ENCODE results near the gene ZFYVE19. TPM values are rescaled to one million over a fixed set of nuclear protein-coding genes. Genes with fewer than 3 reads are reported as not detected.

ZFYVE19 gene
- total and polyA plus RNA-seq, 3 donors from 2014 or later, result 22.4 to 38.2 (median 26.3) TPM

GRCh38 chr15:40775740-40776536 is 31.0 kb upstream of the ZFYVE19 start:
- TF ChIP-seq POLR2A (IDR thresholded peaks at IDR 0.05), result no peak
- TF ChIP-seq, protein P1, sequence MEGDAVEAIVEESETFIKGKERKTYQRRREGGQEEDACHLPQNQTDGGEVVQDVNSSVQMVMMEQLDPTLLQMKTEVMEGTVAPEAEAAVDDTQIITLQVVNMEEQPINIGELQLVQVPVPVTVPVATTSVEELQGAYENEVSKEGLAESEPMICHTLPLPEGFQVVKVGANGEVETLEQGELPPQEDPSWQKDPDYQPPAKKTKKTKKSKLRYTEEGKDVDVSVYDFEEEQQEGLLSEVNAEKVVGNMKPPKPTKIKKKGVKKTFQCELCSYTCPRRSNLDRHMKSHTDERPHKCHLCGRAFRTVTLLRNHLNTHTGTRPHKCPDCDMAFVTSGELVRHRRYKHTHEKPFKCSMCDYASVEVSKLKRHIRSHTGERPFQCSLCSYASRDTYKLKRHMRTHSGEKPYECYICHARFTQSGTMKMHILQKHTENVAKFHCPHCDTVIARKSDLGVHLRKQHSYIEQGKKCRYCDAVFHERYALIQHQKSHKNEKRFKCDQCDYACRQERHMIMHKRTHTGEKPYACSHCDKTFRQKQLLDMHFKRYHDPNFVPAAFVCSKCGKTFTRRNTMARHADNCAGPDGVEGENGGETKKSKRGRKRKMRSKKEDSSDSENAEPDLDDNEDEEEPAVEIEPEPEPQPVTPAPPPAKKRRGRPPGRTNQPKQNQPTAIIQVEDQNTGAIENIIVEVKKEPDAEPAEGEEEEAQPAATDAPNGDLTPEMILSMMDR (IDR thresholded peaks at IDR 0.05), result no peak
- H3K9me3 ChIP-seq, result no peaks in the 10 kb centered on the region
- H3K27me3 ChIP-seq, result no peaks in the 10 kb centered on the region
- H3K36me3 ChIP-seq (ENCODE audit: low read depth, missing control alignments), result no peaks in the 10 kb centered on the region
- intact Hi-C loops (cut with DNase I; ENCODE audit: low total_unique reads), result no loop called here
- no peak overlapping the region for H3K27ac ChIP-seq
- no peak for DNase-seq
- WGBS, 2 donors, result 92 to 94% methylated on average over 13 to 14 of the region's 14 CpGs
- no peak overlapping the region for H3K4me3 ChIP-seq
- no peaks in the 10 kb centered on the region for H3K4me1 ChIP-seq

GRCh38 chr15:40776537-40777141 is 30.2 kb upstream of the ZFYVE19 start:
- Histone ChIP-seq H3K4me1 (no peaks in the 10 kb centered on the region), H3K27me3 (no peaks in the 10 kb centered on the region), H3K4me3 (no peak overlapping the region), H3K27ac (no peak overlapping the region), H3K36me3 (ENCODE audit: low read depth, missing control alignments) (no peaks in the 10 kb centered on the region), H3K9me3 (no peaks in the 10 kb centered on the region)
- 80 to 85% methylated on average over 9 to 11 of the region's 11 CpGs for WGBS, 2 donors
- intact Hi-C loops (cut with DNase I; ENCODE audit: low total_unique reads), result no loop called here
- no peak for DNase-seq
- TF ChIP-seq, protein P1 (IDR thresholded peaks at IDR 0.05), result no peak
- no peak for TF ChIP-seq POLR2A (IDR thresholded peaks at IDR 0.05)

DNA sequence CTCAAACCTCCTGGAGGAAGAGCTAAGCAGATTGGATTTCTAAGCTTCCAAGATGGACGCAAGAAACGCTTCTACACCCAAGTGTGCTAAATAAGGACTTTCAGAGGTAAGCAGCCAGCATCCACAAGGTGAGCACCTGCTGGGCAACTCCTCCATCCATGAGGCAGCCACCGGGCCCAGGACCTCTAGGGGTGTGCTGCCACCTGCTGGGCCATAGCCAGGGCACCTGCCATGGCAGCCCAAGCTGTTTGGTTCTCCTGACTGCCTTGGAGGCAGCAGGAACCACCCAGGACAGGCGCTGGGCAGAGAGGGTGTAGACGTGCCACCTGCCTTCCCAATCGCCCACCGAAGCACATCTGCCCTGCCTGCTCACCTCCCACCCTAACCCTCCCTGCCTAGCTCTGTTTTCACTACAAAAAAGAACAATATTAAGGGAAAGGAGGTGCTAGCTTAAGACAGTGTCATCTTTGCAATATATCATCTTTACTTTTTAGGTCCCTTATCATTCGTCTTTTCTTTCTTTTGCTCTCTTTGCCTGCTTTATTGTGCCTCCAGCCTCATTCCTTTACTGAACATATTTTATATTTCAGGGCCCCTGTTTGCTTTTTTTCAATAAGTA is 24.2 kb upstream of the ZFYVE19 start:
- no peaks in the 10 kb centered on the region for H3K9me3 ChIP-seq
- H3K27me3 ChIP-seq, result no peaks in the 10 kb centered on the region
- H3K4me1 ChIP-seq, result no peaks in the 10 kb centered on the region
- WGBS, 2 donors, result 63 to 74% methylated on average over 8 of the region's 8 CpGs
- no peak overlapping the region for H3K27ac ChIP-seq
- TF ChIP-seq POLR2A (IDR thresholded peaks at IDR 0.05), result no peak
- TF ChIP-seq, protein P1 (IDR thresholded peaks at IDR 0.05), result peak in 1 of 3 experiments; percentile 31
- no peaks in the 10 kb centered on the region for H3K36me3 ChIP-seq (ENCODE audit: low read depth, missing control alignments)
- H3K4me3 ChIP-seq, result no peak overlapping the region
- DNase-seq, result peak; percentile 53
- intact Hi-C loops (cut with DNase I; ENCODE audit: low total_unique reads), result no loop called here

DNA sequence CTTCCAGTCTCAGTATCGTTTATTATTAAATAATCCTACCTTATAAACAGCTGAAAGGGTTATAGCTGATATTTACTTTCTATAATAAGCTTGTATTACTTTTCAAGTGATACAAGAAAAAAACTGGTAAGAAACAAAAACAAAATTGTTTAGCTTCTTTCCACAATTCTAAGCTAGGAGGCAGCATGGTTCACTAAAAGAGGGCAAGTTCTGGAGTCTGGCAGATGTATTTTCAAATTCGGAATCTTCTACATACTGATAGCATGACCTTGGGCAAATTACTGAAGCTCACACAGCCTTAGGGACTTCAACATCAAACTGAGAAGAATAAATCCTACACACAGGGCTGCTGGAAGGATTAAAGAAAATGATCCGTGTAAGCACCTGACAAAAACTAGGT is 21.7 kb upstream of the ZFYVE19 start:
- TF ChIP-seq POLR2A (IDR thresholded peaks at IDR 0.05), result no peak
- TF ChIP-seq, protein P1 (IDR thresholded peaks at IDR 0.05), result no peak
- intact Hi-C loops (cut with DNase I; ENCODE audit: low total_unique reads), result no loop called here
- Histone ChIP-seq H3K27ac (no peak overlapping the region), H3K4me1 (no peaks in the 10 kb centered on the region), H3K9me3 (no peaks in the 10 kb centered on the region), H3K4me3 (no peak overlapping the region), H3K27me3 (no peaks in the 10 kb centered on the region), H3K36me3 (ENCODE audit: low read depth, missing control alignments) (no peaks in the 10 kb centered on the region)
- DNase-seq, result no peak
- 41 to 43% methylated on average over 3 of the region's 3 CpGs for WGBS, 2 donors

Data from testis (tissue), 3 donors.